K562 (cell line): Measurements from ENCODE around the gene HDAC5. TPM values are rescaled to one million over a fixed set of nuclear protein-coding genes. Genes with fewer than 3 reads are reported as not detected.

ENCODE experiments used
- CBFA2T2 ChIP-seq: fragments of 450-650 bp; conservative IDR thresholded peaks from 2 replicates; pipeline ENCODE4 v1.6.1; 2017; ENCODE audit warnings: mild to moderate bottlenecking
- CTCF ChIP-seq, 3 experiments: IDR thresholded peaks in 2 of 3; conservative IDR thresholded peaks in 1 of 3; 2 replicates each; pipeline ENCODE4 v1.5.1; 2011 to 2012; ENCODE audit warnings: low read length in 3 of 3, mild to moderate bottlenecking in 3 of 3, control low read depth in 2 of 3, improper control_type of control experiment in 1 of 3, inconsistent platforms in 1 of 3, low read depth in 1 of 3, mixed read lengths in 1 of 3, moderate library complexity in 1 of 3; ENCODE audit not compliant: insufficient read depth in 2 of 3
- EGR1 ChIP-seq: fragments of 450-650 bp; conservative IDR thresholded peaks from 2 replicates; pipeline ENCODE4 v1.6.1; 2017; ENCODE audit warnings: mild to moderate bottlenecking
- ETS1 ChIP-seq: conservative IDR thresholded peaks from 2 replicates; pipeline ENCODE4 v1.6.1; 2011; ENCODE audit warnings: low read depth, mild to moderate bottlenecking, low read length; ENCODE audit not compliant: control insufficient read depth
- HMG20A ChIP-seq: fragments of 450-650 bp; formaldehyde crosslinking; conservative IDR thresholded peaks from 2 replicates; pipeline ENCODE4 v1.4.0; 2020; ENCODE audit warnings: mild to moderate bottlenecking, mixed read lengths
- POLR2G ChIP-seq: fragments of 200-400 bp; formaldehyde crosslinking; IDR thresholded peaks from 2 replicates; pipeline ENCODE4 v1.6.1; 2017; ENCODE audit warnings: low read depth, mild to moderate bottlenecking, antibody characterized with exemption, low read length, moderate library complexity
- RB1 ChIP-seq: fragments of 450-650 bp; IDR thresholded peaks from 2 replicates; pipeline ENCODE4 v1.6.1; 2017; ENCODE audit warnings: low read depth, mild to moderate bottlenecking
- TRIM24 ChIP-seq, 2 experiments: fragments of 450-650 bp; IDR thresholded peaks; 2 replicates each; pipeline ENCODE4 v1.6.1; 2016
- ZBTB26 ChIP-seq: fragments of 450-650 bp; formaldehyde crosslinking; IDR thresholded peaks from 2 replicates; pipeline ENCODE4 v1.4.0; 2022; ENCODE audit warnings: missing genetic modification characterization
- ZNF354B ChIP-seq: fragments of 250-450 bp; sonication (Bioruptor Pico); IDR thresholded peaks from 2 replicates; pipeline ENCODE4 v1.4.0; 2020
- polyA plus RNA-seq, 8 experiments: library from polyadenylated mRNA; depleted of rRNA in 4 of 8; stranded (reverse) in 5 of 8; unstranded in 3 of 8; fragments of >200 nt; fragmentation: Nextera tagmentation in 2 of 8; fragmentation: Illumina TruSeq in 1 of 8; extraction: Ambion mirVana in 2 of 8; extraction: Trizol in 1 of 8; gene quantifications; 2 replicates each; pipeline versions ENCODE4 v1.2.1 to v1.2.3, GENCODE V29; 2011 to 2014; ENCODE audit warnings: inconsistent platforms in 1 of 8, missing spikeins in 1 of 8
- total RNA-seq, 7 experiments: library from RNA; depleted of rRNA in 6 of 7; stranded (reverse); fragments of >200 nt in 6 of 7; fragmentation: Illumina TruSeq in 2 of 7; extraction: Trizol in 2 of 7; gene quantifications; 2 replicates each; pipeline versions ENCODE4 v1.2.1 to v1.2.3, GENCODE V29; 2011 to 2021; ENCODE audit warnings: low replicate concordance in 1 of 7
- TF ChIP-seq, protein P1 (sequence below): fragments of 200-600 bp; sonication (generic); IDR thresholded peaks from one replicate; pipeline ENCODE4 v1.6.1; 2012; ENCODE audit warnings: mild to moderate bottlenecking, low read depth, low read length, inconsistent platforms

HDAC5 gene
- total and polyA plus RNA-seq, 9 of the 15 experiments (the other 6 are each of a cell fraction or from before 2014, with no cell fraction given) = 0.45 to 26.2 (median 16.4) TPM

- TF ChIP-seq TRIM24 (IDR thresholded peaks at IDR 0.05) = peak in 1 of 2 experiments; percentile 76; a peak in 2 of 4 replicates
- 0 out of 2 replicates have a peak, but pooled peaks have one; percentile 31 for TF ChIP-seq EGR1
- no peak for TF ChIP-seq ZNF354B (CRISPR knock-in tag)
- peak; percentile 17 to 30 (median 18); a peak in 1 of 6 replicates for TF ChIP-seq CTCF (IDR thresholded peaks at IDR 0.05 in 2 of 3, conservative IDR thresholded peaks at IDR 0.05 in 1 of 3; ENCODE audit: insufficient read depth in 2 of 3, low read depth in 1 of 3, low read length in 3 of 3)
- no peak for TF ChIP-seq HMG20A (CRISPR knock-in tag)
- peak; percentile 96 for TF ChIP-seq ETS1
- TF ChIP-seq, protein P1, sequence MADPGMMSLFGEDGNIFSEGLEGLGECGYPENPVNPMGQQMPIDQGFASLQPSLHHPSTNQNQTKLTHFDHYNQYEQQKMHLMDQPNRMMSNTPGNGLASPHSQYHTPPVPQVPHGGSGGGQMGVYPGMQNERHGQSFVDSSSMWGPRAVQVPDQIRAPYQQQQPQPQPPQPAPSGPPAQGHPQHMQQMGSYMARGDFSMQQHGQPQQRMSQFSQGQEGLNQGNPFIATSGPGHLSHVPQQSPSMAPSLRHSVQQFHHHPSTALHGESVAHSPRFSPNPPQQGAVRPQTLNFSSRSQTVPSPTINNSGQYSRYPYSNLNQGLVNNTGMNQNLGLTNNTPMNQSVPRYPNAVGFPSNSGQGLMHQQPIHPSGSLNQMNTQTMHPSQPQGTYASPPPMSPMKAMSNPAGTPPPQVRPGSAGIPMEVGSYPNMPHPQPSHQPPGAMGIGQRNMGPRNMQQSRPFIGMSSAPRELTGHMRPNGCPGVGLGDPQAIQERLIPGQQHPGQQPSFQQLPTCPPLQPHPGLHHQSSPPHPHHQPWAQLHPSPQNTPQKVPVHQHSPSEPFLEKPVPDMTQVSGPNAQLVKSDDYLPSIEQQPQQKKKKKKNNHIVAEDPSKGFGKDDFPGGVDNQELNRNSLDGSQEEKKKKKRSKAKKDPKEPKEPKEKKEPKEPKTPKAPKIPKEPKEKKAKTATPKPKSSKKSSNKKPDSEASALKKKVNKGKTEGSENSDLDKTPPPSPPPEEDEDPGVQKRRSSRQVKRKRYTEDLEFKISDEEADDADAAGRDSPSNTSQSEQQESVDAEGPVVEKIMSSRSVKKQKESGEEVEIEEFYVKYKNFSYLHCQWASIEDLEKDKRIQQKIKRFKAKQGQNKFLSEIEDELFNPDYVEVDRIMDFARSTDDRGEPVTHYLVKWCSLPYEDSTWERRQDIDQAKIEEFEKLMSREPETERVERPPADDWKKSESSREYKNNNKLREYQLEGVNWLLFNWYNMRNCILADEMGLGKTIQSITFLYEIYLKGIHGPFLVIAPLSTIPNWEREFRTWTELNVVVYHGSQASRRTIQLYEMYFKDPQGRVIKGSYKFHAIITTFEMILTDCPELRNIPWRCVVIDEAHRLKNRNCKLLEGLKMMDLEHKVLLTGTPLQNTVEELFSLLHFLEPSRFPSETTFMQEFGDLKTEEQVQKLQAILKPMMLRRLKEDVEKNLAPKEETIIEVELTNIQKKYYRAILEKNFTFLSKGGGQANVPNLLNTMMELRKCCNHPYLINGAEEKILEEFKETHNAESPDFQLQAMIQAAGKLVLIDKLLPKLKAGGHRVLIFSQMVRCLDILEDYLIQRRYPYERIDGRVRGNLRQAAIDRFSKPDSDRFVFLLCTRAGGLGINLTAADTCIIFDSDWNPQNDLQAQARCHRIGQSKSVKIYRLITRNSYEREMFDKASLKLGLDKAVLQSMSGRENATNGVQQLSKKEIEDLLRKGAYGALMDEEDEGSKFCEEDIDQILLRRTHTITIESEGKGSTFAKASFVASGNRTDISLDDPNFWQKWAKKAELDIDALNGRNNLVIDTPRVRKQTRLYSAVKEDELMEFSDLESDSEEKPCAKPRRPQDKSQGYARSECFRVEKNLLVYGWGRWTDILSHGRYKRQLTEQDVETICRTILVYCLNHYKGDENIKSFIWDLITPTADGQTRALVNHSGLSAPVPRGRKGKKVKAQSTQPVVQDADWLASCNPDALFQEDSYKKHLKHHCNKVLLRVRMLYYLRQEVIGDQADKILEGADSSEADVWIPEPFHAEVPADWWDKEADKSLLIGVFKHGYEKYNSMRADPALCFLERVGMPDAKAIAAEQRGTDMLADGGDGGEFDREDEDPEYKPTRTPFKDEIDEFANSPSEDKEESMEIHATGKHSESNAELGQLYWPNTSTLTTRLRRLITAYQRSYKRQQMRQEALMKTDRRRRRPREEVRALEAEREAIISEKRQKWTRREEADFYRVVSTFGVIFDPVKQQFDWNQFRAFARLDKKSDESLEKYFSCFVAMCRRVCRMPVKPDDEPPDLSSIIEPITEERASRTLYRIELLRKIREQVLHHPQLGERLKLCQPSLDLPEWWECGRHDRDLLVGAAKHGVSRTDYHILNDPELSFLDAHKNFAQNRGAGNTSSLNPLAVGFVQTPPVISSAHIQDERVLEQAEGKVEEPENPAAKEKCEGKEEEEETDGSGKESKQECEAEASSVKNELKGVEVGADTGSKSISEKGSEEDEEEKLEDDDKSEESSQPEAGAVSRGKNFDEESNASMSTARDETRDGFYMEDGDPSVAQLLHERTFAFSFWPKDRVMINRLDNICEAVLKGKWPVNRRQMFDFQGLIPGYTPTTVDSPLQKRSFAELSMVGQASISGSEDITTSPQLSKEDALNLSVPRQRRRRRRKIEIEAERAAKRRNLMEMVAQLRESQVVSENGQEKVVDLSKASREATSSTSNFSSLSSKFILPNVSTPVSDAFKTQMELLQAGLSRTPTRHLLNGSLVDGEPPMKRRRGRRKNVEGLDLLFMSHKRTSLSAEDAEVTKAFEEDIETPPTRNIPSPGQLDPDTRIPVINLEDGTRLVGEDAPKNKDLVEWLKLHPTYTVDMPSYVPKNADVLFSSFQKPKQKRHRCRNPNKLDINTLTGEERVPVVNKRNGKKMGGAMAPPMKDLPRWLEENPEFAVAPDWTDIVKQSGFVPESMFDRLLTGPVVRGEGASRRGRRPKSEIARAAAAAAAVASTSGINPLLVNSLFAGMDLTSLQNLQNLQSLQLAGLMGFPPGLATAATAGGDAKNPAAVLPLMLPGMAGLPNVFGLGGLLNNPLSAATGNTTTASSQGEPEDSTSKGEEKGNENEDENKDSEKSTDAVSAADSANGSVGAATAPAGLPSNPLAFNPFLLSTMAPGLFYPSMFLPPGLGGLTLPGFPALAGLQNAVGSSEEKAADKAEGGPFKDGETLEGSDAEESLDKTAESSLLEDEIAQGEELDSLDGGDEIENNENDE = no peak
- TF ChIP-seq POLR2G = peak; percentile 94
- peak; percentile 97 for TF ChIP-seq RB1
- TF ChIP-seq CBFA2T2 = peak; percentile 82
- TF ChIP-seq ZBTB26 = no peak
Observed at GRCh38 chr17:44070455-44071197, 52.8 kb downstream of the HDAC5 start, which contains the start of gene G6PC3 (continued).
